Caco-2 (cell line): ENCODE data around the gene PIGU. TPM values are rescaled to one million over a fixed set of nuclear protein-coding genes. Genes with fewer than 3 reads are reported as not detected.
"Not testable (repeated sequence)": the region's sequence is repeated elsewhere in the genome, so short reads cannot be mapped to it uniquely, and the experiment has no call there.

Experiments
- BruUV-seq: library from RNA; stranded (reverse); fragments of 400-500 nt; replicated peaks from 2 replicates; lab custom pipeline; 2021; lab: Mats Ljungman, UMichigan
- CTCF ChIA-PET: fragments of 300-600 bp; sonication (Branson Sonifier 250); formaldehyde crosslinking; loops from one replicate; lab custom pipeline; 2022; ENCODE audit warnings: antibody characterized with exemption; lab: Charles Lee
- POLR2A ChIA-PET: fragments of 300-600 bp; sonication (Branson Sonifier 250); formaldehyde crosslinking; loops from one replicate; lab custom pipeline; 2022; ENCODE audit warnings: antibody characterized with exemption; lab: Charles Lee
- DNase-seq, 2 experiments: peaks; one replicate each; pipeline versions ENCODE4 v3.0.0 to v3.0.0-alpha.2; 2020 to 2022
- H3K27me3 ChIP-seq: replicated peaks from 2 replicates; pipeline ENCODE4 v1.6.0; 2011; ENCODE audit warnings: low read length; ENCODE audit not compliant: control insufficient read depth, insufficient read depth
- H3K36me3 ChIP-seq: 2 replicates; pipeline ENCODE4 v1.5.1; 2011; ENCODE audit warnings: low read length; ENCODE audit not compliant: control insufficient read depth, insufficient read depth
- H3K4me1 ChIP-seq: fragments of 250-450 bp; sonication (Bioruptor Pico); 2 replicates; pipeline ENCODE4 v1.5.1; 2020; ENCODE audit warnings: mild to moderate bottlenecking
- H3K4me3 ChIP-seq: 2 replicates; pipeline ENCODE4 v1.5.1; 2011; ENCODE audit warnings: low read depth, mild to moderate bottlenecking, control low read depth, low read length
- H3K9me3 ChIP-seq: fragments of 250-450 bp; sonication (Bioruptor Pico); 2 replicates; pipeline ENCODE4 v1.5.1; 2020; ENCODE audit warnings: mild to moderate bottlenecking, moderate library complexity
- H3K27ac Mint-ChIP-seq: one replicate; pipeline ENCODE4 v1.8.0; 2022; ENCODE audit warnings: mixed read lengths; ENCODE audit not compliant: unreplicated experiment
- H3K27me3 Mint-ChIP-seq: one replicate; pipeline ENCODE4 v1.8.0; 2022; ENCODE audit warnings: mixed read lengths; ENCODE audit not compliant: insufficient read depth, unreplicated experiment
- H3K36me3 Mint-ChIP-seq: one replicate; pipeline ENCODE4 v1.8.0; 2022; ENCODE audit warnings: mild to moderate bottlenecking, mixed read lengths; ENCODE audit not compliant: insufficient read depth, unreplicated experiment
- H3K4me1 Mint-ChIP-seq: one replicate; pipeline ENCODE4 v1.8.0; 2022; ENCODE audit warnings: low read depth, mixed read lengths; ENCODE audit not compliant: unreplicated experiment
- H3K4me3 Mint-ChIP-seq: one replicate; pipeline ENCODE4 v1.8.0; 2022; ENCODE audit warnings: mild to moderate bottlenecking, moderate library complexity, mixed read lengths; ENCODE audit not compliant: unreplicated experiment
- H3K9me3 Mint-ChIP-seq: one replicate; pipeline ENCODE4 v1.8.0; 2022; ENCODE audit warnings: mixed read lengths; ENCODE audit not compliant: unreplicated experiment
- intact Hi-C: fragments of 100-400 bp; cut with micrococcal nuclease; formaldehyde crosslinking; loops from one replicate; pipeline ENCODE4 v1.10.0; 2022; ENCODE audit not compliant: unreplicated experiment
- total RNA-seq: library from RNA; stranded (reverse); gene quantifications from 2 replicates; pipeline ENCODE4 v1.2.3, GENCODE V29; 2022
- TF ChIP-seq, protein P1 (sequence below), 2 experiments: fragments of 200-600 bp in 1 of 2; IDR thresholded peaks; 1 replicate in 1 of 2; 2 replicates in 1 of 2; pipeline versions ENCODE4 v1.5.1 to v1.8.0; 2011 to 2022; ENCODE audit warnings: antibody characterized with exemption in 1 of 2, control low read depth in 1 of 2, inconsistent platforms in 1 of 2, low read depth in 1 of 2, low read length in 1 of 2, mild to moderate bottlenecking in 1 of 2, moderate library complexity in 1 of 2; ENCODE audit not compliant: insufficient read depth in 1 of 2, severe bottlenecking in 1 of 2, unreplicated experiment in 1 of 2

The PIGU gene
- total RNA-seq, 1 experiment from 2014 or later = 61.7 TPM

DNA sequence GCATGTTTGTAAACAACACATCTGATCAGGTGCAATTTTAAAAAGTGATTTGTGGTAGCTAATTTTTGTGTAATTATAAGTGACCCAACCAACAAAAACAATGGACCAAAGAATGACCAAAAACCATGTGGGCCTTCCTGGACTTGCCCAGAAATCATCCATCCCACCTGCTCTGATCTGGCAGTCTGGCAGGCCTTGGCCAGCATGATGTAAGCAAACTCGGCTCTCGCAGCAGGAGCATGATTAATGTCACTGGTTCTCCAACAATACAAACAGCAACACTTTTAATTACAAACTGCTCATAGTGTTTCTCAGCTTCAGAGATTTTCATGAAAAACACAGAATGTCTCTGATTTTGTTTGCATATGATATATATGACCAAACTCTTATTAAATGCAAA, 43.4 kb upstream of the PIGU start:
- Histone ChIP-seq H3K9me3 (no peaks in the 10 kb centered on the region), H3K27me3 (no peaks in the 10 kb centered on the region), H3K36me3 (peaks cover 2% of the 10 kb centered on the region; the same call in 1 of the 2 replicates), H3K4me1 (peaks cover 19% of the 10 kb centered on the region; the same call in 1 of the 2 replicates), H3K4me3 (no peak overlapping the region)
- intact Hi-C loops = no loop called here
- no peak overlapping the region for H3K4me3 Mint-ChIP-seq
- H3K4me1 Mint-ChIP-seq = peaks cover 9% of the 10 kb centered on the region
- H3K27me3 Mint-ChIP-seq = no peaks in the 10 kb centered on the region
- peaks cover 63% of the 10 kb centered on the region for H3K36me3 Mint-ChIP-seq
- no TSS peak for BruUV-seq
- no peaks in the 10 kb centered on the region for H3K9me3 Mint-ChIP-seq
- POLR2A ChIA-PET = no interaction called here
- CTCF ChIA-PET = interaction anchor here (1.6 kb wide), 1 partner anchor 408 kb away, joined by 5 read pairs; no protein-coding TSS in a partner anchor
- TF ChIP-seq, protein P1, sequence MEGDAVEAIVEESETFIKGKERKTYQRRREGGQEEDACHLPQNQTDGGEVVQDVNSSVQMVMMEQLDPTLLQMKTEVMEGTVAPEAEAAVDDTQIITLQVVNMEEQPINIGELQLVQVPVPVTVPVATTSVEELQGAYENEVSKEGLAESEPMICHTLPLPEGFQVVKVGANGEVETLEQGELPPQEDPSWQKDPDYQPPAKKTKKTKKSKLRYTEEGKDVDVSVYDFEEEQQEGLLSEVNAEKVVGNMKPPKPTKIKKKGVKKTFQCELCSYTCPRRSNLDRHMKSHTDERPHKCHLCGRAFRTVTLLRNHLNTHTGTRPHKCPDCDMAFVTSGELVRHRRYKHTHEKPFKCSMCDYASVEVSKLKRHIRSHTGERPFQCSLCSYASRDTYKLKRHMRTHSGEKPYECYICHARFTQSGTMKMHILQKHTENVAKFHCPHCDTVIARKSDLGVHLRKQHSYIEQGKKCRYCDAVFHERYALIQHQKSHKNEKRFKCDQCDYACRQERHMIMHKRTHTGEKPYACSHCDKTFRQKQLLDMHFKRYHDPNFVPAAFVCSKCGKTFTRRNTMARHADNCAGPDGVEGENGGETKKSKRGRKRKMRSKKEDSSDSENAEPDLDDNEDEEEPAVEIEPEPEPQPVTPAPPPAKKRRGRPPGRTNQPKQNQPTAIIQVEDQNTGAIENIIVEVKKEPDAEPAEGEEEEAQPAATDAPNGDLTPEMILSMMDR (IDR thresholded peaks at IDR 0.05; ENCODE audit: insufficient read depth in 1 of 2, low read depth in 1 of 2, low read length in 1 of 2, severe bottlenecking in 1 of 2, unreplicated experiment in 1 of 2) = no peak
- H3K27ac Mint-ChIP-seq = no peak overlapping the region
- DNase-seq = no peak

DNA sequence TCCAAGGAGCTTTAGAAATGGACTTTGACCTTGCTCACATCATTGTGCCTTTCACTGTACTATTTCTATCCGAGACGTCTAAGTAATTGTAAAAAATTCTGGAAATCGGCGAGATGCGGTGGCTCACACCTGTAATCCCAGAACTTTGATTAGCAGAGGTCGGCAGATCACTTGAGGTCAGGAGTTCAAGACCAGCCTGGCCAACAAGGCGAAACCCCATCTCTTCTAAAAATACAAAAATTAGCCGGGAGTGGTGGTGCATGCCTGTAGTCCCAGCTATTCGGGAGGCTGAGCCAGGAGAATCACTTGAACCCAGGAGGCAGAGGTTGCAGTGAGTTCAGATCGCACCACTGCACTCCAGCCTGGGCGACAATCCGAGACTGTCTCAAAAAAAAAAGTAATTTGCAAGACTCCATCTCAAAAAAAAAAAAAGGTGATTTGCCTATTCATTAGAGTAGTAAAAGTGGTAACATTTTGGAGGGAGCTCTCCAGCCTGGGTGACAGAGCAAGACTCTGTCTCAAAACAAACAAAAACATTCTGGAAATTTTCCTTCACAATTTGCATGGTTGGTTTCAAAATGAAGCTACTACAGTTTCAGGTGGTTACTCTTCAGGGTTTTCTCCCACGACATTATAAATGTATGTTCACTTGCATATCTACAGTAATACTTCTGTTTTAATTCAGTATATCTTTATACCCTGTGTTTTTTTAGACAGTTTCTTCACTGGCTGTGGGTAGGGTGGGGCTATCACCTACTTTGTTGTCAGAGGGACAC, 42.5 kb upstream of the PIGU start:
- BruUV-seq, H3K9me3 ChIP-seq, H3K27ac Mint-ChIP-seq, H3K9me3 Mint-ChIP-seq, H3K4me3 ChIP-seq, H3K27me3 ChIP-seq, H3K4me1 Mint-ChIP-seq, H3K4me3 Mint-ChIP-seq, intact Hi-C loops, H3K27me3 Mint-ChIP-seq, H3K36me3 ChIP-seq, DNase-seq: not testable (repeated sequence)
- H3K36me3 Mint-ChIP-seq = peaks cover 69% of the 10 kb centered on the region
- H3K4me1 ChIP-seq = peaks cover 19% of the 10 kb centered on the region; the same call in 1 of the 2 replicates
- ChIA-PET POLR2A (interaction anchor here (0.5 to 1.4 kb wide), 3 partner anchors 10 to 93 kb away, joined by 3 to 4 read pairs (median 3); partner anchors contain the start of gene TP53INP2), CTCF (interaction anchor here (0.6 to 1.7 kb wide), 3 partner anchors 50 to 408 kb away, joined by 3 to 6 read pairs (median 5); no protein-coding TSS in a partner anchor)

DNA sequence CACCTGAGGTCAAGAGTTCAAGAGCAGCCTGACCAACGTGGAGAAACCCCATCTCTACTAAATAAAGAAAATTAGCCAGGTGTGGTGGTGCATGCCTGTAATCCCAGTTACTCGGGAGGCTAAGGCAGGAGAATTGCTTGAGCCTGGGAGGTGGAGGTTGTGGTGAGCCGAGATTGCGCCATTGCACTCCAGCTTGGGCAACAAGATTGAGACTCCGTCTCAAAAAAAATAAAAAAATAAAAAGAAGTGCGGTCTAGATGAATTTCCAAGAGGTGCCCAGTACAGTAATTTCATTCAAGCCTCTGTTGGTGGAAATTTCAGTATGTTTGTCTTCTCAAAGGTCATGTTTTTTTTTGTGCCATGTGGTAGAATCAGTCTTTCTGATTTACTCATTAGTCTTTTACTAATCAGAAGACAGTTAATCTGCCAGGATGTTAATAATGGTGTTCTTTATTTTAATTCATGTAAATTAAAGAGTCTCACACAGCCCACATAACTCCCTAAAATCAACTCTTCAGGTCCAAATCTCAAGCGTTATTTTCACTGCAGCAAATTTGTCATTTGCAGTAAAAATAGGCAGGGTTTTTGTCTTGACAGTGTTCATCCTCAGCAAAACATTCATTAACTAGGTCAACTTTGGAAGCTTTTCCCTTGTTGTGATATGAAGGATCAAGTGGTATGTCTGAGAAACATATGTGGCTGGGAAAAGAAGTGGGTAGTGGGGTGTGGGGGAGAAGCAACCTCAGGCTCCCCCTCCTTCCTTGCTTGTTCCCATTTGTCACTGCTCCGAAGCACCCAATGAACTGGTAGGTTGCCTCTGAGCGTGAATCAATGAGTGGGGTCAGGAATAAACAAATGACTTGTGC, 40.6 kb upstream of the PIGU start:
- Histone ChIP-seq H3K36me3 (peaks cover 1% of the 10 kb centered on the region; the same call in 1 of the 2 replicates), H3K4me3 (no peak overlapping the region), H3K4me1 (peaks cover 19% of the 10 kb centered on the region; the same call in 1 of the 2 replicates), H3K9me3 (no peaks in the 10 kb centered on the region), H3K27me3 (no peaks in the 10 kb centered on the region)
- no peak for DNase-seq
- no peak overlapping the region for H3K27ac Mint-ChIP-seq
- TF ChIP-seq, protein P1 (IDR thresholded peaks at IDR 0.05; ENCODE audit: insufficient read depth in 1 of 2, low read depth in 1 of 2, low read length in 1 of 2, severe bottlenecking in 1 of 2, unreplicated experiment in 1 of 2) = no peak
- no TSS peak for BruUV-seq
- ChIA-PET CTCF (no interaction called here), POLR2A (interaction anchor here (1.0 kb wide), 1 partner anchor 14 kb away, joined by 3 read pairs; the partner anchor contains the start of gene TP53INP2)
- no peak overlapping the region for H3K4me3 Mint-ChIP-seq
- no peaks in the 10 kb centered on the region for H3K9me3 Mint-ChIP-seq
- peaks cover 81% of the 10 kb centered on the region for H3K36me3 Mint-ChIP-seq
- H3K27me3 Mint-ChIP-seq = no peaks in the 10 kb centered on the region
- intact Hi-C loops = no loop called here
- H3K4me1 Mint-ChIP-seq = peaks cover 9% of the 10 kb centered on the region
